ENCODE data around the gene MPV17. TPM values are rescaled to one million over a fixed set of nuclear protein-coding genes. Genes with fewer than 3 reads are reported as not detected.
"Not testable (repeated sequence)": the region's sequence is repeated elsewhere in the genome, so short reads cannot be mapped to it uniquely, and the experiment has no call there.

Gene MPV17
- total RNA-seq, 1 donor from 2014 or later, result 62.6 TPM

DNA sequence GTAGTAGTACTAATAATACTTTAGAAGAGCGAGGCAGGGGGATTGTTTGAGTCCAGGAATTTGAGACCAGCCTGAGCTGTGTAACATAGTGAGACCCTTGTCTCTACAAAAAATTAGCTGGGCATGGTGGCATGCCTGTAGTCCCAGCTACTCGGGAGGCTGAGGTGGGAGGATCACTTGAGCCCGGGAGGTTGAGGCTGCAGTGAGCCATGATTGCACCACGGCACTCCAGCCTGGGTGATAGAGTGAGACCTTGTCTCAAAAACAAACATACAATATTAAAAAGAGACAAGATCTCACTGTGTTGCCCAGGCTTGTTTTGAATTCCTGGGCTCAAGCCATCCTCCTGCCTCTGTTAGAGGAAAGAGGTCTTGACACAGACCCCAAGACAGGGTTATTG lies 22.3 kb downstream of the MPV17 start:
- not testable (repeated sequence) for DNase-seq (ENCODE audit: low spot score)

DNA sequence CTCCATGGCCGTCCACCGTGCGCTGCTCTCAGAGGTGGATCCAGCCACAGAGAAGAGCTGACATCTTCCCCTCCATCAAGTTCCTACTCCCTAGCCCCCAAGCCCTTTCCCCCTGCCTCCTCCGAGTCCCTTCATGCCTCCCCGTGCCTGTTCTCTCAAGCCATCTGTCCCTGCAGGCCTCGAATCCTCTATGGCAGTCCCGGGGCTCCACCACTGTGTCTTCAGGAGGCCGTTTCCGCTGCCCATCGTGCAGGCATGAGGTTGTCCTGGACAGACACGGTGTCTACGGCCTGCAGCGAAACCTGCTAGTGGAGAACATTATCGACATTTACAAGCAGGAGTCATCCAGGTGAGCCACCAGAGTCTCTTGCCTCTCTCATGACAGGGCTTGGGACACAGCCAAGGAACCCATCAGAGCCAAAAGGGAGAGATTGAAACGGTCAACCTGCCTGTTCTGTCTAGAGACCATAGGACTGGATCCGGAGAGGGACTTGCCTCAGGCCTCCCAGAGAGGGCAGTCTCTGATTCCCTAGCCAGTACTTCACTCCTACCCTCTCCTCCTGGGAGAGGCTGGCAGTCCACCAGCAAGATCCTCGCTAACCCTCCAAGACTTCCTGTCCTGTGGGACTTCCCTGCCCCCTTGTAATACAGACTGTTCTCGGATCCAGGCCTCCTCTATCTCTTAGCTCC lies 24.4 kb downstream of the MPV17 start:
- no peak for DNase-seq (ENCODE audit: low spot score)

DNA sequence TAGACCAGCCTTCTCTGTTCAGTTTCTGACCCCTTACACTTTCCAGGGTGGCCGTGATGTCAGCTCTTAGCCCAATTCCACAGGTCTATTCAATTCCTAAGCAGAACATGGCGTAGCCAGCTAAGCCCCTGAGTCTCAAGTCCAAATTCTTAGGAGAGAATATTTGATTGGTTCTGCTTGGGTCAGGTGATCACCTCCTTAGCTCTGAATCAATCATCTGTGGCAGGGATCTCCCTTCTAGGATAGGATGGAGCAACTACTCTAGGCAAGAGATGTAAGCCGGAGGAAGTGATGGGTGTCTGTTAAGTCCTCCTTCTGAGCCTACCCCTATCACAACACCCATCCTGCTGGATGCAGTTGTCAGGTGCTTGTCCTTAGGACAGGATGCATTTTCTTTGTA lies 25.7 kb downstream of the MPV17 start:
- DNase-seq (ENCODE audit: low spot score), result no peak

DNA sequence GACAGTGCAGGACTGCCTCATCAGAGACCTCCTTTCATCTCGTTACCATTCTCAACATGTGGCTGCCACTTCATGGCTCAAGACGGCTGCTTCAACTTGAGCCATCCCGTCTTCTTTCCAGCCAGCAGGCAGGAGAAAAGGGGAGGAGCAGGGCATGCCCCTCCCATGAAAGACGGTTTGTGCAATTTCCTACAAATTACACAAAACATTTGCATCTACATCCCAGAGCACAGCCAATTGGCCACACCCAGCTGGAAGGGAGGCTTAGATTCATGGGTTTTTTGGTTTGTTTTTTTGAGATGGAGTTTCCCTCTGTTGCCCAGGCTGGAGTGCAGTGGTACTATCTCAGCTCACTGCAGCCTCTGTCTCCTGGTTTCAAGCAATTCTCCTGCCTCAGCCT lies 26.4 kb downstream of the MPV17 start:
- DNase-seq (ENCODE audit: low spot score), result no peak

DNA sequence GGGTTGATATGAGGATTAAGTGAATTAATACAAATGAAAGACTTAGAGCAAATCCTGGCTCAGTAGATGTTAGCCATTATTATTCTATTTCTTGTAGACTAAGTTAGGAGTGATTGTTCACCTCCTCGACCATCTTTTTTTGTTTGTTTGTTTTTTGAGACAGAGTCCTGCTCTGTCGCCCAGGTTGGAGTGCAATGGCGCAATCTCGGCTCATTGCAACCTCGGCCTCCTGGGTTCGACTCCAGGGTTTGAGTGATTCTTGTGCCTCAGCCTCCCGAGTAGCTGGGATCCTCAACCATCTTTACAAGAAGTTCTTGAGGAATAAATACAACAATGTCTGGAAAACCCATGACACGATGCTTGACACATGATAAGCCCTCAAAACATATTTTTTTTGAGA lies 28.0 kb downstream of the MPV17 start:
- no peak for DNase-seq (ENCODE audit: low spot score)

DNA sequence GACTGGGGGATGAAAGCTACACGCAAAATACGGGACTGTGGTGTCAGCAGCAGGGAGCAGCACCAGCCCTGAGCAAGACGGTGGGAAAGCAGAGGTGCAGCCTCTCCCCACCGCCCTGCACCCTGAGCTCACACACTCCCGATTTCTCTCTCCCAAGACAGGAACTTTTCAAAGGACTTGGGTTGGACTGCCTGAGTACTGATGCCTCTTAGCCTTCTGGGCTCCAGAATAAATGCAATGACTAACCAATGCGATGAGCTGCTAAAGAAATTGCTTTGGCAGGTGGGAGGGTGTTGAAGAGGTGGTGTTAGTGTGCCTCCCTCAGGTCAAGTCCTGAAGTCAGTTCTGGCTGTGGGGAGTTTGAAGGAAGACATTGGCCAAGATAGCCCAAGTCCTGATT lies 31.0 kb downstream of the MPV17 start:
- no peak for DNase-seq (ENCODE audit: low spot score)

DNA sequence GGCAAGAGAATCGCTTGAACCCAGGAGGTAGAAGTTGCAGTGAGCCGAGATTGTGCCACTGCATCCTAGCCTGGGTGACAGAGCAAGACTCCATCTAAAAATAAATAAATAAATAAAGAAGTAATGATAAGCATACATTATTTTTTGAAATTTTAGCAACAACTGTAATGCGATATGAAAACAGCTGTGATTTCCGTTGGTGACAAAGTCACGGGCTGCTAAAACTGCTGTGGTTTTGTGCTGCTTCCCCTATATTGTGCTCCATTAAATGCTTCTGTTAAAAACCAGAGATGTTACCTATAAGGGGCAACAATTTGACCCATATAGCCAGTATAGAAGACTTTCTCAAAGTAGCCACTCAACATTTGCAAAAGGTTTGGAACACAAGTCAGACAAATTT lies 32.3 kb downstream of the MPV17 start:
- DNase-seq (ENCODE audit: low spot score), result no peak

DNA sequence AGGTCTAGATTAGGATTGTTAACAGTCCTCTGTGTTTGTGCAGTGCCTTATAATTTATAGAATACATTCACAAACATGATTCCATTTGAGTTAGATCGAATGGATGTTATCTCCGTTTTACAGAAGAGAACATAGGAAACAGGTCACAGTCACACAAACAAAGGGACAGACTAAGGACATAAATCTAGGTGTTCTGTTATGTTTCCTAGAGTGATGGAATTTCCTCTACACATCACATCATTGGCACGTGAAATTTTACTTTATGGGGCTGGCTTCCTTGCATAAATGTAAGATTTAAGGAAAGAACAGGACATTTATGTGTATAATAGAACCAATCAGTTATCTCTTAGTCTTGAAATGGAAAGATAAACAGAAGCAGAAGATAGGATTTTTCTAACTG lies 34.3 kb downstream of the MPV17 start:
- no peak for DNase-seq (ENCODE audit: low spot score)

DNA sequence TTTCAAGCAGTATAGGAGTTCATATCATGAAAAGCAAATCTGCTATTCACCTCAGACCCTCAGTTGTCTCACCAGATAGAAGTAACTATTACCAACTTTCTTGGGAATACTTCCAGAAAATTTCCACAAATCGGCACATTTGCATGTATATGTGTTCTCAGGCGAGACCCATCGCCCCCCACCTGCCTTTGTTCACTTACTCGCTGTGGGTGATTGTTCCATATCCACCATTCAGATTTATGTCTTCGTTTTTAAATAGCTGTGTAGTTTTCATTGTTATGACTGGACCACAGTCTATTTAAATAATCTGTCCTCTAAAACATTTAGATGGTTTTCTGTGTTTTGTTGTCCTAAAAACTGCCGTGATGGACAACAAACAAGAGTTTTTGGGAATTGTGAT lies 37.4 kb downstream of the MPV17 start:
- no peak for DNase-seq (ENCODE audit: low spot score)

DNA sequence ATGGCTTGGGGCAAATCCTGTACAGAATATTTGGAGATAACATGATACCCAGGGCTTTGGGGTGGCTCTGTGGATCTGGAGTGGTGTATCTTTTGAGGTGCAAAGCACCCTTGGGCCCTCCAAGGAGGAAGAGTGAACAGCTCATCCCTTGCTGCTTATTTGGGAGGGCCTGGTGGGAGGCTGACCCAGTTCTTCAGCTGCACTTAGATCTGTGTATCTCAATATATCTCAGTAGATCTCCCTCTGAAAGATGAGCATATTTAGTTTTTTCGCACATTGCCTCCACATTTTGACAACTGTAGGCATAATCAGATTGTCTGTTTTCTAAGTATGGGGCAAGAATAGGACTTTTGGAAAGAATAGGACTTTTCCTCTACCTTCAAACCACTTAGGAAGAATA lies 37.9 kb downstream of the MPV17 start:
- no peak for DNase-seq (ENCODE audit: low spot score)

DNA sequence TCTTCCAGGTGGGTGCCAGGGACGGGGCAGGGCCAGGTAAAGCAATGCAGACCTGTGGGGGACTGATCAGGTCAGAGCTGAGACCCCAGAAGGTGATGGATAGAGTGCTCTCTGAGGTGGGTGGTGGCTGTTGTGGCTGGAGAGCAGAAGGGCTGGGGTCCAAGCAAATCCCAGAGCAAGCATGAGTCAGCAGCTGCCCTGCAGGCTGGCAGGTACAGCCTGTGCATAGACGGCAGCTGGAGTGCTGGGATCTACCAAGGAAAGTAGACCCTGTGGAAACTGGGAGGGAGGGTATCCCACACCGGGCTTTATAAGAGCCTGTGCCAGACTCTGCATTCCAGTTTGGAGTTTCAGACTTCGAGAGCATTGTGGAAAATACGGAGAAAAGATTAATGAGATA lies 40.0 kb downstream of the MPV17 start:
- DNase-seq (ENCODE audit: low spot score), result no peak

DNA sequence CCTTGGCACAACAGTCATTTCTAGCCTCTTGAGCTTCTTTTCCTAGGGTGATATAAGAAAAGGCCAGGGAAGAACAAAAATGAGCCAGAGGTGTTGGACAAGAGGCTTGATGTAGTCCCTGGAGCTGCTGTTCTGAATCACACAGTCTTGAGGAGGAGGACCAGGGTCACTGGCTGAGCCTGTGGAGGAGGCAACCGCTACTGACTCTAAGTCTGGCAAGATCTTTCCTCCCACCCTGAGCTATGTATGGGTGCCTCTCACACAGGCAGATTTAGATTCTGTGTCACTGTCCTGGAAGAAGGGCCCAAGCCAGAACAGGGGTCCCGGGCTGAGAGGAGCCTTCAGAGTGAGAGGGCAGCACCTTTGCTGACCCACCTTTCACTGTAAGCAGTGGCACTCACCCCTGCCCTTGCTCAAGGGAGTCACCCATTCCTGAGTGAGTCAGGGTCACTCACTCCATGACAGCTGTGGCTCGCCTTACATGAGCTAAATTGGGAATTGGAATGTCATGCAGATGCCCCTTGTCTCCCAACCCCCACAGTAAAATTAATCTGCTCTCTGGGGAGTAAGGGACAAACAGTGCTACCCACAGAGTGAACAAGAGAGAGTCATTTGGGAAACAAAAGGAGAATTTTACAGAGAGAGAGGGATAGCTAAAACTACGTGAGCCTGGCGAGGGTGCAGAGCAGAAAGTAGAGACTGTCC lies 40.9 kb downstream of the MPV17 start, which contains the start of gene TRIM54:
Gene TRIM54 (plus strand): TSS at position 575 of the 705 bp plus-strand sequence. CDS start 303 bp downstream, outside the sequence.
- no peak for DNase-seq (ENCODE audit: low spot score)

DNA sequence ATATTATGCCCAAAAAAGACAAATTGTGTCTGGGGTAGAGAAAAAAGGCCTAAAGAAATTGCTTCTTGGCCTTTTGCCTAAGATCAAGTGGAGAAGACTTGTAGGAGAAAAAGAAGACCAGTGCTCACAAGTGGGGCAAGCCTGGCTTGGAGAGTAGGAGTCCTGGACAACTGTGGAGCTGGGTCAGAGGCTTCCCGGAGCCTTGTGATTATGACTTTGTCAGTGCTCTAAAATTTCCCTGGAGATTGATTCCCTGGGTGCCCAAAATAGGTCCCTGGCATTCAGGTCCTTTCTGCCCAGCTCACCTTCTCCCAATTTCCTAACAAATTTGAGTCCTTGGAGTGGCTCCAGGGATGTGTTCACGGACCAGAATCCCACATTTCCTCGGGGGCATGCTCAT lies 41.5 kb downstream of the MPV17 start:
- DNase-seq (ENCODE audit: low spot score), result no peak

DNA sequence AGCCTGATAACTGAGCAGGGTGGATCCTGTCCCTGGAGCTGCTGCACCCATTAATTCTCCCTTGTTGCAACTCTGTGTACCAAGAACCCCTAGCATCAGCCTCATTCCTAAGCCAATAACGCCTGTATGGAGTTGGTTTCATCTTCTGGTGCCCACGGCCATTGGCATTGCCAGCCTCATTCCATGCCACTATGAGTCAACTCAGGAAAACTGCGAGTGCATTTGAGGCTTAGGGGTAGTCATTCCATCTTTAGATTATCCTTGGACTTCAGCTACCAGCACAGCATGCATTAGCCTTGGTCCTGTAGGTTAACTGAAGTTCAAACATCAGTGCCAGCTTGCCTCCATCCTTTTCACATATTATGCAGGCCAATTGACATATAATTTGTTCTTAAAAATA lies 42.1 kb downstream of the MPV17 start:
- no peak for DNase-seq (ENCODE audit: low spot score)

DNA sequence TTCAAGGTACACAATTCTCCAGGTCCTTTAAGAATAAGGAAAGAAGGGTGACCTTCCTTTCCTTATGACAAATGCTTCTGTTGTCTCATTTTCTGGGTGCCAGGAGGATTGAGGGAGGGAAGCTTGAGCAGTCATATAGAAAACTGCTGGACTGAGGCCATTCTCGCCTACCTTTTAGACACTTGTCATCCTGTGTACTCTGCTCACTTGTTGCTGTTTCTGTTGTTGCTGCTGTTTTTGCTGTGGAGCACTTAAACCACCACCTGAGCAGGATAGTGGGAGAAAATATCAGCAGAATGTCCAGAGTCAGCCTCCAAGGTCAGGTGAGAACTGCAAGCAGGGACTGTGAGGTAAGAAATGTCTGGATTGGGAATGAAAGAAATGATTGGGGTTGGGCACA lies 44.9 kb downstream of the MPV17 start:
- DNase-seq (ENCODE audit: low spot score), result no peak

DNA sequence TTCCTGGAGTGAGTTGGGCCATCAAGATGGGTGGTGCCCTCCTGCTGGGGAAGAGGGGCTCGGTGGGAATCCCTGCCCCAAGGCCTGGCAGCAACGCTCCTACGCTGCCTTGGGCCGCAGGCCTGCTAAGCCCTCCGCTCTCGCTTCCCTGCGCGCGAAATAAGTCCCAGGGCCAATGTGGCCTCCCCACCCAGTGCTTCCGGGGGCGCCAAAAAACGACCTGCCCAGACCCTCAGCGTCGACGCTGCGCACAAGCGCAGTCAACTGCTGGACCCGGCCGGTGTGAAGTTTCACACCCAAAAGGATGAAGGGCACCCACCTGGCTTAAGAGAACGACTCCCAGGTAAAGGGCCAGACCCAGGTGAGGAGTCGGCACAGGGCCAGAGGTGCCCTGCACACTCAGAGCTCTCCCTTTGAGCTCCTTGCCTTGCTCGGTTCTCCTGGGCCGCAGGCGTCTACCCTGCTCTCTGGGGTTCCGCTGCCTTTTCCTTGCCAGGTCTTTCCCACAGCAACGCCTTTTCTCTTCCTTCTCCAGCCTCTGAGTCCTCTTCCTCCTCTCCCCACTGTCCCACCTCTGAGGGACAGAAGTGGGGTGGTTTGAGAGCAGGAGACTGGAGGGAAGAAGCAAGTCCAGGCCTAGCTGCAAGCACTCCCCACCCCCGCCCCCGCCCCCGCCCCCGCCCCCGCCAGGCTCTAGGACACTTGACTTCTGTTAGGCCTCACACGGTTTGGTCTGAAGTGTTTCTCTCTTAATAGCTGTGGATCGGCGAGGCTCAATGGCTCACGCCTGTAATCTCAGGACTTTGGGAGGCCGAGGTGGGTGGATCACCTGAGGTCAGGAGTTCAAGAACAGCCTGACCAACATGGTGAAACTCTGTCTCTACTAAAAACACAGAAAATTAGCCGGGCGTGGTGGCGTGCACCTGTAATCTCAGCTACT lies 47.4 kb downstream of the MPV17 start, which contains the start of gene DNAJC5G:
Gene DNAJC5G (plus strand): TSS at position 223 of the 940 bp plus-strand sequence. CDS start 1,296 bp downstream, outside the sequence.
- DNase-seq (ENCODE audit: low spot score), result no peak

DNA sequence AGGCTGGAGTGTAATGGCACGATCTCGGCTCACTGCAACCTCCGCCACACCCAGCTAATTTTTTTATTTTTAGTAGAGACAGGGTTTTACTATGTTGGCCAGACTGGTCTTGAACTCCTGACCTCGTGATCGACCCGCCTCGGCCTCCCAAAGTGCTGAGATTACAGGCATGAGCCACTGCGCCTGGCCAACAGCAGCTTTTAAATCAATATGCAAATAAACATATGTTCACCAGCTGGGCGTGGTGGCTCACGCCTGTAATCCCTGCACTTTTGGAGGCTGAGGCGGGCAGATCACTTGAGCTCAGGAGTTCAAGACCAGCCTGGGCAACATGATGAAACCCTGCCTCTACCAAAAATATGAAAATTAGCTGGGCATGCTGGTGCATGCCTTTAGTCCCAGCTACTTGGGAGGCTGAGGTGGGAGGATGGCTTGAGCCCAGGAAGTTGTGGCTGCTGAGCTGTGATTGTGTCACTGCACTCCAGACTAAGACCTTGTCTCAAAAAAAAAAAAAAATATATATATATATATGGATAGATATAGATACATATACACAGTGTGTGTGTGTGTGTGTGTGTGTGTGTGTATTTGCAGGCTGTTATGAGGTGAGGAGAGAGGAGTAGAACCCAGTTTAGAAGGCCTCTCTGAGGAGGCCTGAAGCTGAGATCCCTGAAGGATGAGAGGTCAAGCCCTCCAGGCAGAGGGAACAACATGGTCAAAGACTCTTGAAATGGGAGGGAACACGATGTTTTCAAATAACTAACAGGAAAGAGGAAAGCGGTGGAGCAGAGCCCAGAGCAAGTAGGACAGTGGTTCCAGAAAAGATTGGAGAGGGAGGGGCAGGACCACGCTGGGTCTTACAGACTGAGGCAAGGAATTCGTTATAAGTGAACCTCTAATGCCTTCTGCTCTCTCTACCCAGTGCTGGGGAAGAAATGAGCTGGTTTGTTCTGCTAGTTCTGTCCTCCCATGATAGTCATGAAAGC lies 50.1 kb downstream of the MPV17 start:
- not testable (repeated sequence) for DNase-seq (ENCODE audit: low spot score)

DNA sequence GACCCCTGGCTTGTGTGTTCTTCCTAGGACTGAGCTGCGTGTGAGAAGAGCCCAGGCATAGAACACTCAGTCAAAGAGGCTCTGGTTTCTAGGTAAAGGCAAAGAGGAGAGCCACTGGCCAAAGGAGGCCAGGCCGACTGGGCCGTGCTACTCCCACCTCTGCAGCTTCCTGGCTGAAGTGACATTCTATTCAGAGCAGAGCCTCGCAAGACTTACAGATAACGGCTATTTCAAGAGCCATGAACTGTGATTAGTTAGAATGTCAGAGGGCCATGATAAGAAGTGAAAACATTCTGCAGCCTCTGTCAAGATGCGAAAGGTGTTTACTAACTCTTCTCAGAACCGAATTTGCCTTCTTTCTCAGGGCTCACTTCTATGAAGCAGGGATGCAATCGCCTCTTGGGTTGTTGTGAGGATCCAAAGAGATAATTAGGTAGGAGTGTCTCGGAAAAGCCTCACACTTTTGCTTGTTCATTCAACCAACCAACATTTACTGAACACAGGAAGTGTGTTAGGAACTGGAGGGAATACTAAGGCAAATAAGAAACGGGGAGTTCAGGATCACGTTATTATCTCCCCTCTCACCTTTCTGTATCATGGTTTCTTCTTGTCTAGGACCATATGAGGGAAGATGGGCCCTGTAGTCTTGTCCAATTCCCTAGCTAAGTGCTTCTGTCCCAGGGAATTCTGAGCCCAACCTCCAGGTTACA lies 51.1 kb downstream of the MPV17 start:
- DNase-seq (ENCODE audit: low spot score), result no peak

DNA sequence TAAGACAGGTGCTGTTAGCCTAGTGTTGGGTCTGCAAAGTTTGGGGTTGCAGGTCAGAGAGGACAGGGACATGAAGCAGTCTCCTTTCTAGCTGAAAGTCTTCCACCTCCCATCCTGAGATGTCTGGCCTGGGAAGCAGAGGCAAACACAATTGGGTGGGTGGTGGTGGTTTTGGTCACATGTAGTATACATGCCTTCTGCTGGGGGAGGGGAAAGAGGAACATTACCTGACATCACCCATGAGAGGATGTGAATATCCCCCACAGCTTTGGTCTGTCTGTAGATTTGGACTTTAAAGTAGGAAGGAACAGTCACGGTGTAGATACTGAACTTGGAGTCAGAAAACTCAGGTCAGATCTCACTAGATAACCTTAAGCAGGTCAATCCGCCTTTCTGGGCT lies 52.2 kb downstream of the MPV17 start:
- no peak for DNase-seq (ENCODE audit: low spot score)

DNA sequence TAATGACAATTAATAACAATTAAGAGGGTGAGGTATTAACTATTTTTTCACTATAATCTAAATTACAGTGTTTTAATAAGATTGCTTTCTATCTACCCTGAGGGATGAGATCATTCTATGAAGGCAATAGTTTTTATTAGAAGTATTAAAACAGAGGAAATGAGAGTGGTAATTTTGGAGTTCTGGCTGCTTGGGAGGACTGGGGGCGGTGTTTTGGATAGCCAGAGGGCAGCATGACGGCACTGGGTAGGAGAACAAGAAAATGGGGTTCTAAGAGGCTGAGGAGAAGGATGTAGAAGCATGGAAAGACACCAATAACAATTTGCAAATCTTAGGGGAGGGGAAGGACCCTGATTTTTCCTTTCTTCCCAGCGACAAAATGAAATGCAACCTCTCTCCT lies 52.8 kb downstream of the MPV17 start:
- no peak for DNase-seq (ENCODE audit: low spot score)

All from mucosa of gallbladder (tissue), 1 donor.